ENCODE results near the gene SRM.
"Not testable (repeated sequence)": the region's sequence is repeated elsewhere in the genome, so short reads cannot be mapped to it uniquely, and the experiment has no call there.

The SRM gene

GRCh38 chr1:11044086-11044848, 15.6 kb downstream of the SRM start:
- DNase-seq = no peak

- no peak for DNase-seq
These were observed 16.6 kb downstream of the SRM start for GRCh38 chr1:11042995-11043874.

- no peak for DNase-seq
These were observed 17.8 kb downstream of the SRM start for GRCh38 chr1:11042065-11042464.

- DNase-seq = no peak
These were observed 18.8 kb downstream of the SRM start for GRCh38 chr1:11041048-11041447.

- DNase-seq = not testable (repeated sequence)
These were observed 19.8 kb downstream of the SRM start for GRCh38 chr1:11040105-11040429.

- no peak for DNase-seq
These were observed 20.3 kb downstream of the SRM start for GRCh38 chr1:11039351-11040104.

- DNase-seq = peak; percentile 60
These were observed 22.1 kb downstream of the SRM start for GRCh38 chr1:11037740-11038182.

- DNase-seq = not testable (repeated sequence)
These were observed 22.6 kb downstream of the SRM start for GRCh38 chr1:11037019-11037739.

GRCh38 chr1:11031624-11032262, 28.1 kb downstream of the SRM start:
- DNase-seq = no peak

GRCh38 chr1:11030865-11031264, 29.0 kb downstream of the SRM start:
- DNase-seq = no peak

- DNase-seq = no peak
These were observed 31.8 kb downstream of the SRM start for GRCh38 chr1:11028018-11028417.

- DNase-seq = no peak
These were observed 32.5 kb downstream of the SRM start for GRCh38 chr1:11027316-11027715.

GRCh38 chr1:11026903-11027302, 32.9 kb downstream of the SRM start:
- no peak for DNase-seq

GRCh38 chr1:11026052-11026451, 33.8 kb downstream of the SRM start:
- DNase-seq = no peak

GRCh38 chr1:11025618-11026017, 34.2 kb downstream of the SRM start:
- DNase-seq = no peak

- no peak for DNase-seq
These were observed 35.0 kb downstream of the SRM start for GRCh38 chr1:11024874-11025203.

- no peak for DNase-seq
These were observed 35.5 kb downstream of the SRM start for GRCh38 chr1:11024154-11024873.

GRCh38 chr1:11023201-11023600, 36.6 kb downstream of the SRM start:
- DNase-seq = no peak

GRCh38 chr1:11019971-11020370, 39.8 kb downstream of the SRM start:
- no peak for DNase-seq

GRCh38 chr1:11019358-11019757, 40.5 kb downstream of the SRM start:
- DNase-seq = not testable (repeated sequence)

GRCh38 chr1:11013160-11013531, 46.7 kb downstream of the SRM start:
- DNase-seq = no peak
